Neural cell (in vitro differentiated cells): ENCODE measurements around the gene COX14. TPM values are rescaled to one million over a fixed set of nuclear protein-coding genes. Genes with fewer than 3 reads are reported as not detected.

ENCODE experiments used
- H2AFZ ChIP-seq: fragments of 200-600, 300-800 bp; sonication (generic), shearing (Covaris generic); 2 replicates; pipeline ENCODE4 v1.6.0; 2014; ENCODE audit warnings: low read depth, mild to moderate bottlenecking, antibody characterized with exemption, low read length, moderate library complexity
- H3F3A ChIP-seq: fragments of 200-600 bp; shearing (Covaris generic); 2 replicates; pipeline ENCODE4 v1.6.1; 2016; ENCODE audit warnings: mild to moderate bottlenecking, moderate library complexity, mixed read lengths, antibody characterized with exemption, low read length; ENCODE audit not compliant: insufficient read depth, poor library complexity, severe bottlenecking
- H3K27ac ChIP-seq: fragments of 200-600, 300-800 bp; sonication (generic), shearing (Covaris generic); 2 replicates; pipeline ENCODE4 v1.5.1; 2014; ENCODE audit warnings: mild to moderate bottlenecking, low read length, moderate library complexity
- H3K27me3 ChIP-seq: fragments of 300-800, 200-600 bp; sonication (generic), shearing (Covaris generic); 2 replicates; pipeline ENCODE4 v1.6.0; 2014; ENCODE audit warnings: mild to moderate bottlenecking, low read depth, low read length, moderate library complexity; ENCODE audit not compliant: insufficient read depth
- H3K36me3 ChIP-seq: fragments of 300-800, 200-600 bp; sonication (generic), shearing (Covaris generic); 2 replicates; pipeline ENCODE4 v1.5.1; 2014; ENCODE audit warnings: mild to moderate bottlenecking, antibody characterized with exemption, low read length, moderate library complexity; ENCODE audit not compliant: insufficient read depth
- H3K4me2 ChIP-seq: fragments of 300-800, 200-600 bp; sonication (generic), shearing (Covaris generic); 2 replicates; pipeline ENCODE4 v1.6.0; 2014; ENCODE audit warnings: mild to moderate bottlenecking, low read length
- H3K4me3 ChIP-seq: fragments of 300-800, 200-600 bp; sonication (generic), shearing (Covaris generic); 2 replicates; pipeline ENCODE4 v1.5.1; 2014; ENCODE audit warnings: mild to moderate bottlenecking, low read length, moderate library complexity
- H3K79me2 ChIP-seq: fragments of 200-600 bp; shearing (Covaris generic); replicated peaks from 2 replicates; pipeline ENCODE4 v1.6.0; 2014; ENCODE audit warnings: mild to moderate bottlenecking, low read length, moderate library complexity; ENCODE audit not compliant: insufficient read depth
- H3K9ac ChIP-seq: fragments of 300-800, 200-600 bp; sonication (generic), shearing (Covaris generic); 2 replicates; pipeline ENCODE4 v1.6.1; 2016; ENCODE audit warnings: mild to moderate bottlenecking, low read length, mixed read lengths
- H3K9me2 ChIP-seq: fragments of 200-600 bp; shearing (Covaris generic); 2 replicates; pipeline ENCODE4 v1.6.1; 2016; ENCODE audit warnings: mild to moderate bottlenecking, low read length, mixed read lengths; ENCODE audit not compliant: insufficient read depth
- H3K9me3 ChIP-seq: fragments of 200-600, 300-800 bp; sonication (generic), shearing (Covaris generic); 2 replicates; pipeline ENCODE4 v1.6.1; 2016; ENCODE audit warnings: mild to moderate bottlenecking, mixed run types, low read length, moderate library complexity, mixed read lengths
- H4K20me1 ChIP-seq: fragments of 200-600 bp; shearing (Covaris generic); 2 replicates; pipeline ENCODE4 v1.6.1; 2016; ENCODE audit warnings: mild to moderate bottlenecking, mixed run types; ENCODE audit not compliant: insufficient read depth
- CTCF ChIP-seq: fragments of 450-650 bp; IDR thresholded peaks from 2 replicates; pipeline ENCODE4 v1.5.1; 2014; ENCODE audit warnings: antibody characterized with exemption, mild to moderate bottlenecking, moderate library complexity; ENCODE audit not compliant: poor library complexity, severe bottlenecking
- EP300 ChIP-seq: fragments of 450-650 bp; conservative IDR thresholded peaks from 2 replicates; pipeline ENCODE4 v1.6.1; 2014; ENCODE audit warnings: antibody characterized with exemption, mild to moderate bottlenecking, moderate library complexity; ENCODE audit not compliant: poor library complexity, severe bottlenecking
- EZH2 ChIP-seq: fragments of 200-600, 300-800 bp; shearing (Covaris generic), sonication (generic); IDR thresholded peaks from 2 replicates; pipeline ENCODE4 v1.6.1; 2014; ENCODE audit warnings: antibody characterized with exemption, low read length, borderline replicate concordance, mild to moderate bottlenecking; ENCODE audit not compliant: insufficient read depth, poor library complexity, severe bottlenecking
- MXI1 ChIP-seq: fragments of 450-650 bp; conservative IDR thresholded peaks from 2 replicates; pipeline ENCODE4 v1.6.1; 2014; ENCODE audit warnings: antibody characterized with exemption, mild to moderate bottlenecking; ENCODE audit not compliant: poor library complexity, severe bottlenecking
- POLR2AphosphoS5 ChIP-seq: IDR thresholded peaks from 2 replicates; pipeline ENCODE4 v1.6.1; 2012
- RAD21 ChIP-seq: fragments of 450-650 bp; conservative IDR thresholded peaks from 2 replicates; pipeline ENCODE4 v1.6.1; 2014; ENCODE audit warnings: antibody characterized with exemption, mild to moderate bottlenecking, moderate library complexity
- REST ChIP-seq: IDR thresholded peaks from 2 replicates; pipeline ENCODE4 v1.6.1; 2012; ENCODE audit warnings: borderline replicate concordance
- SMC3 ChIP-seq: fragments of 450-650 bp; conservative IDR thresholded peaks from 2 replicates; pipeline ENCODE4 v1.6.1; 2014; ENCODE audit warnings: antibody characterized with exemption, mild to moderate bottlenecking, moderate library complexity; ENCODE audit not compliant: poor library complexity
- TAF1 ChIP-seq: IDR thresholded peaks from 2 replicates; pipeline ENCODE4 v1.6.1; 2012; ENCODE audit warnings: low read depth
- polyA plus RNA-seq: library from polyadenylated mRNA; depleted of rRNA; stranded (reverse); fragments of >200 nt; gene quantifications from 2 replicates; pipeline ENCODE4 v1.2.3, GENCODE V29; 2014

The COX14 gene
- polyA plus RNA-seq, 1 donor from 2014 or later, result 79.3 TPM

GRCh38 chr12:50103767-50104321 is 8.2 kb upstream of the COX14 start, which contains the start of gene GPD1 (continued):
- TF ChIP-seq REST, result no peak
- no peak for TF ChIP-seq EP300

GRCh38 chr12:50104417-50105366 is 7.3 kb upstream of the COX14 start:
- Histone ChIP-seq H3K27ac (no peak overlapping the region), H3K4me3 (no peak overlapping the region), H3K4me2 (no peak overlapping the region)

More at GRCh38 chr12:50104417-50105366, 7.3 kb upstream of the COX14 start:
- Histone ChIP-seq H3K9me3 (no peaks in the 10 kb centered on the region), H3K9me2 (no peaks in the 10 kb centered on the region), H4K20me1 (no peaks in the 10 kb centered on the region), H2AFZ (no peak overlapping the region), H3F3A (peaks cover 4% of the 10 kb centered on the region), H3K79me2 (no peaks in the 10 kb centered on the region), H3K27me3 (no peaks in the 10 kb centered on the region), H3K9ac (no peak overlapping the region), H3K36me3 (peaks cover 5% of the 10 kb centered on the region)
- no peak for TF ChIP-seq RAD21
- TF ChIP-seq SMC3, result no peak
- no peak for TF ChIP-seq MXI1
- TF ChIP-seq EZH2, result no peak
- no peak for TF ChIP-seq POLR2AphosphoS5
- TF ChIP-seq CTCF, result no peak
- no peak for TF ChIP-seq REST
- TF ChIP-seq TAF1, result no peak
- TF ChIP-seq EP300, result no peak
